Measurements from ENCODE around the gene ELAC2. TPM values are rescaled to one million over a fixed set of nuclear protein-coding genes. Genes with fewer than 3 reads are reported as not detected.
A peak's percentile ranks its signal among the peaks of the same experiment; 100 is the strongest.

The ELAC2 gene
- total RNA-seq, 1 experiment from 2014 or later, result 64.4 TPM

- POLR2A ChIA-PET (ENCODE audit: low non-redundant PET), result no interaction called here
- Histone ChIP-seq H3K9me3 (ENCODE audit: low read depth, low read length, poor library complexity, severe bottlenecking) (no peaks in the 10 kb centered on the region), H3K4me3 (ENCODE audit: low read depth, low read length, poor library complexity, severe bottlenecking) (no peak overlapping the region), H3K27me3 (replicated peaks; ENCODE audit: insufficient read depth, low read depth, low read length, poor library complexity) (peaks cover 19% of the 10 kb centered on the region), H3K27ac (ENCODE audit: low read depth, low read length, poor library complexity, severe bottlenecking) (no peak overlapping the region), H3K36me3 (ENCODE audit: insufficient read depth, low read length, poor library complexity, severe bottlenecking) (no peaks in the 10 kb centered on the region), H3K4me1 (ENCODE audit: insufficient read depth, low read length, poor library complexity, severe bottlenecking) (no peaks in the 10 kb centered on the region)
- intact Hi-C loops (cut with micrococcal nuclease; ENCODE audit: unreplicated experiment), result no loop called here
- CTCF ChIA-PET, result no interaction called here
- no peak for TF ChIP-seq EZH2 (IDR thresholded peaks at IDR 0.05; ENCODE audit: borderline replicate concordance, low read depth, low read length, poor library complexity, severe bottlenecking)
- TF ChIP-seq, protein P1, sequence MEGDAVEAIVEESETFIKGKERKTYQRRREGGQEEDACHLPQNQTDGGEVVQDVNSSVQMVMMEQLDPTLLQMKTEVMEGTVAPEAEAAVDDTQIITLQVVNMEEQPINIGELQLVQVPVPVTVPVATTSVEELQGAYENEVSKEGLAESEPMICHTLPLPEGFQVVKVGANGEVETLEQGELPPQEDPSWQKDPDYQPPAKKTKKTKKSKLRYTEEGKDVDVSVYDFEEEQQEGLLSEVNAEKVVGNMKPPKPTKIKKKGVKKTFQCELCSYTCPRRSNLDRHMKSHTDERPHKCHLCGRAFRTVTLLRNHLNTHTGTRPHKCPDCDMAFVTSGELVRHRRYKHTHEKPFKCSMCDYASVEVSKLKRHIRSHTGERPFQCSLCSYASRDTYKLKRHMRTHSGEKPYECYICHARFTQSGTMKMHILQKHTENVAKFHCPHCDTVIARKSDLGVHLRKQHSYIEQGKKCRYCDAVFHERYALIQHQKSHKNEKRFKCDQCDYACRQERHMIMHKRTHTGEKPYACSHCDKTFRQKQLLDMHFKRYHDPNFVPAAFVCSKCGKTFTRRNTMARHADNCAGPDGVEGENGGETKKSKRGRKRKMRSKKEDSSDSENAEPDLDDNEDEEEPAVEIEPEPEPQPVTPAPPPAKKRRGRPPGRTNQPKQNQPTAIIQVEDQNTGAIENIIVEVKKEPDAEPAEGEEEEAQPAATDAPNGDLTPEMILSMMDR (conservative IDR thresholded peaks at IDR 0.05; ENCODE audit: low read depth, low read length), result no peak
- no TSS peak for BruUV-seq (replicated peaks)
- DNase-seq (ENCODE audit: low spot score), result no peak
These were observed 40.6 kb downstream of the ELAC2 start for GRCh38 chr17:12977008-12977751.

GRCh38 chr17:12974005-12974531 is 43.8 kb downstream of the ELAC2 start:
- intact Hi-C loops (cut with micrococcal nuclease; ENCODE audit: unreplicated experiment), result no loop called here
- POLR2A ChIA-PET (ENCODE audit: low non-redundant PET), result no interaction called here
- Histone ChIP-seq H3K36me3 (ENCODE audit: insufficient read depth, low read length, poor library complexity, severe bottlenecking) (no peaks in the 10 kb centered on the region), H3K4me1 (ENCODE audit: insufficient read depth, low read length, poor library complexity, severe bottlenecking) (no peaks in the 10 kb centered on the region), H3K27me3 (replicated peaks; ENCODE audit: insufficient read depth, low read depth, low read length, poor library complexity) (peaks cover 42% of the 10 kb centered on the region), H3K27ac (ENCODE audit: low read depth, low read length, poor library complexity, severe bottlenecking) (no peak overlapping the region), H3K9me3 (ENCODE audit: low read depth, low read length, poor library complexity, severe bottlenecking) (no peaks in the 10 kb centered on the region), H3K4me3 (ENCODE audit: low read depth, low read length, poor library complexity, severe bottlenecking) (peak overlapping the region; percentile 34)
- DNase-seq (ENCODE audit: low spot score), result no peak
- CTCF ChIA-PET, result interaction anchor here (0.6 kb wide), 1 partner anchor 56 kb away, joined by 4 read pairs; no protein-coding TSS in a partner anchor
- TF ChIP-seq, protein P1 (conservative IDR thresholded peaks at IDR 0.05; ENCODE audit: low read depth, low read length), result no peak
- peak; percentile 42 for TF ChIP-seq EZH2 (IDR thresholded peaks at IDR 0.05; ENCODE audit: borderline replicate concordance, low read depth, low read length, poor library complexity, severe bottlenecking)
- BruUV-seq (replicated peaks), result no TSS peak

GRCh38 chr17:12973496-12974004 is 44.3 kb downstream of the ELAC2 start:
- DNase-seq (ENCODE audit: low spot score), result peak; percentile 23

More at GRCh38 chr17:12973496-12974004, 44.3 kb downstream of the ELAC2 start:
- no peak overlapping the region for H3K27ac ChIP-seq (ENCODE audit: low read depth, low read length, poor library complexity, severe bottlenecking)
- intact Hi-C loops (cut with micrococcal nuclease; ENCODE audit: unreplicated experiment), result no loop called here
- no TSS peak for BruUV-seq (replicated peaks)
- TF ChIP-seq, protein P1 (conservative IDR thresholded peaks at IDR 0.05; ENCODE audit: low read depth, low read length), result no peak
- peak; percentile 77 for TF ChIP-seq EZH2 (IDR thresholded peaks at IDR 0.05; ENCODE audit: borderline replicate concordance, low read depth, low read length, poor library complexity, severe bottlenecking)
- H3K4me1 ChIP-seq (ENCODE audit: insufficient read depth, low read length, poor library complexity, severe bottlenecking), result no peaks in the 10 kb centered on the region
- peak overlapping the region; percentile 34 for H3K4me3 ChIP-seq (ENCODE audit: low read depth, low read length, poor library complexity, severe bottlenecking)
- ChIA-PET CTCF (interaction anchor here (0.6 kb wide), 1 partner anchor 57 kb away, joined by 4 read pairs; no protein-coding TSS in a partner anchor), POLR2A (ENCODE audit: low non-redundant PET) (no interaction called here)
- H3K27me3 ChIP-seq (replicated peaks; ENCODE audit: insufficient read depth, low read depth, low read length, poor library complexity), result peaks cover 42% of the 10 kb centered on the region
- H3K36me3 ChIP-seq (ENCODE audit: insufficient read depth, low read length, poor library complexity, severe bottlenecking), result no peaks in the 10 kb centered on the region
- H3K9me3 ChIP-seq (ENCODE audit: low read depth, low read length, poor library complexity, severe bottlenecking), result no peaks in the 10 kb centered on the region

All from A673 (cell line).